Glutamatergic neuron (in vitro differentiated cells): ENCODE results near the gene ASPHD1. TPM values are rescaled to one million over a fixed set of nuclear protein-coding genes. Genes with fewer than 3 reads are reported as not detected.

Experiments used
- DNase-seq: peaks from one replicate; pipeline ENCODE4 v3.0.0; 2022
- H3K27ac Mint-ChIP-seq: one replicate; pipeline ENCODE4 v1.8.0; 2020; ENCODE audit warnings: mild to moderate bottlenecking, mixed read lengths, inconsistent platforms; ENCODE audit not compliant: unreplicated experiment
- H3K27me3 Mint-ChIP-seq: one replicate; pipeline ENCODE4 v1.8.0; 2020; ENCODE audit warnings: mild to moderate bottlenecking, moderate library complexity, mixed read lengths, inconsistent platforms; ENCODE audit not compliant: unreplicated experiment
- H3K36me3 Mint-ChIP-seq: one replicate; pipeline ENCODE4 v1.8.0; 2020; ENCODE audit warnings: mild to moderate bottlenecking, mixed read lengths, inconsistent platforms; ENCODE audit not compliant: unreplicated experiment
- H3K4me1 Mint-ChIP-seq: one replicate; pipeline ENCODE4 v1.8.0; 2020; ENCODE audit warnings: mild to moderate bottlenecking, low read depth, mixed read lengths, inconsistent platforms; ENCODE audit not compliant: unreplicated experiment
- H3K4me3 Mint-ChIP-seq: one replicate; pipeline ENCODE4 v1.8.0; 2020; ENCODE audit warnings: mild to moderate bottlenecking, mixed read lengths, inconsistent platforms; ENCODE audit not compliant: unreplicated experiment
- H3K9me3 Mint-ChIP-seq: one replicate; pipeline ENCODE4 v1.8.0; 2020; ENCODE audit warnings: mild to moderate bottlenecking, moderate library complexity, mixed read lengths, inconsistent platforms; ENCODE audit not compliant: unreplicated experiment
- total RNA-seq: library from RNA; stranded (reverse); fragmentation: NEBNext Ultra II Directional; extraction: Animal tissue kit (Norgen Biotek cat#: 25700); gene quantifications from one replicate; pipeline ENCODE4 v1.2.1, GENCODE V29; 2021; ENCODE audit not compliant: unreplicated experiment
- TF ChIP-seq, protein P1 (sequence below): fragments of 200-600 bp; sonication (generic); IDR thresholded peaks from one replicate; pipeline ENCODE4 v1.5.0; 2021; ENCODE audit not compliant: partially characterized antibody, unreplicated experiment

The ASPHD1 gene
- total RNA-seq, 1 donor from 2014 or later, result 56.4 TPM

DNA sequence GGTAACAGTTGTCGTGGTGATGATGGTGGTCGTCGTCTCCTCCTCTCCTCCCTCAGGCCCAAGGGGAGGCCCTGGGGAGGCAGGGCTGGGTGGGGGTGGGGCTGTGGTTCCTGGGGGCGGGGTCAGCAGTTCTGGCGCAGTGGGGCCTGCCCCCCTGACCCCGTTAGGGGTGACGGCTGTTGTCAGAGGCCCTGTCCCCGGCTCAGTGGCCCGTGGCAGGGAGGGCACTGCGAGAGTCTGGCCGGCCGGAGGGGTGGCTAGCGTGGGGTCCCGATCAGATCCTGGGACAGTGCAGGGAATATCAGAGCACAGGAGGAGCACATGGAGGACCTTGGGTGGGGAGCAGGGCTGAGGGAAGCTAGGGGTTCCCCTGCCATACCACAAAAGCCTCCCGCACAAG lies 3.4 kb upstream of the ASPHD1 start:
- Mint-ChIP-seq H3K9me3 (peaks cover 12% of the 10 kb centered on the region), H3K4me1 (peaks cover 14% of the 10 kb centered on the region), H3K4me3 (peak overlapping the region; percentile 42), H3K27ac (no peak overlapping the region), H3K27me3 (peaks cover 7% of the 10 kb centered on the region), H3K36me3 (peaks cover 4% of the 10 kb centered on the region)
- no peak for DNase-seq
- TF ChIP-seq, protein P1, sequence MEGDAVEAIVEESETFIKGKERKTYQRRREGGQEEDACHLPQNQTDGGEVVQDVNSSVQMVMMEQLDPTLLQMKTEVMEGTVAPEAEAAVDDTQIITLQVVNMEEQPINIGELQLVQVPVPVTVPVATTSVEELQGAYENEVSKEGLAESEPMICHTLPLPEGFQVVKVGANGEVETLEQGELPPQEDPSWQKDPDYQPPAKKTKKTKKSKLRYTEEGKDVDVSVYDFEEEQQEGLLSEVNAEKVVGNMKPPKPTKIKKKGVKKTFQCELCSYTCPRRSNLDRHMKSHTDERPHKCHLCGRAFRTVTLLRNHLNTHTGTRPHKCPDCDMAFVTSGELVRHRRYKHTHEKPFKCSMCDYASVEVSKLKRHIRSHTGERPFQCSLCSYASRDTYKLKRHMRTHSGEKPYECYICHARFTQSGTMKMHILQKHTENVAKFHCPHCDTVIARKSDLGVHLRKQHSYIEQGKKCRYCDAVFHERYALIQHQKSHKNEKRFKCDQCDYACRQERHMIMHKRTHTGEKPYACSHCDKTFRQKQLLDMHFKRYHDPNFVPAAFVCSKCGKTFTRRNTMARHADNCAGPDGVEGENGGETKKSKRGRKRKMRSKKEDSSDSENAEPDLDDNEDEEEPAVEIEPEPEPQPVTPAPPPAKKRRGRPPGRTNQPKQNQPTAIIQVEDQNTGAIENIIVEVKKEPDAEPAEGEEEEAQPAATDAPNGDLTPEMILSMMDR, result no peak

DNA sequence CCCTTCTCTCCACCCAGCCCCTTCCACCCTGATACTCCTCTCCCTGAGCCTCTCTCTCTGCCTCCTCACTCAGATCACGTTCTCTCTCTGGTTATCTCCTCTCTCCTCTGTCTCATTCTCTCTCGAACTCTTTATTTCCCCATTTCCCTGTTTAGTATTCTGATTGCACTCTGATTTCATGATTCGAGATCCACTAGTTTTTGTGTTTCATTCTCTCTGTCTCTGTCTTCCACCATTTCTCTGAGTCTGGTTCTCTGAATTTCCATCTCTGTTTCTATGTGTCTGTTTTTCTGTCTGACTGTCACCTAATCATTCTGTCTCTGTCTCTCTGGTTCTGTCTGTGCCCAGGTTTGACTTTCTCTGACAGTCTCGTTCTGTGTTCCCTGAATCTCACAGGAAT lies 3.0 kb upstream of the ASPHD1 start:
- Mint-ChIP-seq H3K4me3 (peak overlapping the region; percentile 99), H3K36me3 (peaks cover 4% of the 10 kb centered on the region), H3K27me3 (peaks cover 7% of the 10 kb centered on the region), H3K4me1 (peaks cover 17% of the 10 kb centered on the region), H3K9me3 (peaks cover 14% of the 10 kb centered on the region), H3K27ac (peak overlapping the region; percentile 94)
- TF ChIP-seq, protein P1, result no peak
- DNase-seq, result no peak

DNA sequence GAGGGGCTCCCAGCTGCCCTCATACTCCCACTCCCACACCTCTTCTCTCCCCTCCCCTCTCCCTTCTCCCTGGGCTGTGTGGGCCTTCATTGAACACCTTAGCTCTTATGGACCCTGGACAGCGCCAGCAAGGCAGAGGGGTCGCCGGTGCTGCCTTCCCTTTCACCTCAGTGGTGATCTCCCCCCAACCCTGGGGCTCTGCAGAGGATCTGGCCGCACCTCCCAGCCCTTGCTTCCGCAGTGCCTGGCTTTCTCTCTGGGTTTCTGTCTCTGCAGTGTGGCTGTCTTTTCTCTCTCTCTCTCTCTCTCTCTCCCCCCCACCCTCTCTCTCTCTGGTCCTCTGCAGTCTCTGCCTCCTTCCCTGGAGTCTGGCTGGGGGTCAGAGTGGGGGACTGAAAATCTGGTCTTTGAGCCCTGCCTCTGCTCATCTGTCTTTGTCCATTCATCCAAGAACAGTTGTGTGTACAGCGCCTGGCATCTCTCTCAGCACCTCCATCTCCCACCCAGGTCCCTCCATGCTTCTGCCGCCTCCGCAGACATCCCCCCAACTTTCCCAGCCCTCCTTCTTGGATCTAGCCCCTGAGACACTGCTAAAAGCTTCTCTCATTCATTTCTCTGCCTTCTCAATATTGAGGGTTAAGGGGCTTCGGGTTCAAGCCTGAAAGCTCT lies 2.0 kb upstream of the ASPHD1 start:
- TF ChIP-seq, protein P1, result no peak
- peaks cover 14% of the 10 kb centered on the region for H3K9me3 Mint-ChIP-seq
- H3K4me3 Mint-ChIP-seq, result peak overlapping the region; percentile 99
- peaks cover 7% of the 10 kb centered on the region for H3K27me3 Mint-ChIP-seq
- peaks cover 4% of the 10 kb centered on the region for H3K36me3 Mint-ChIP-seq
- no peak for DNase-seq
- H3K4me1 Mint-ChIP-seq, result peaks cover 17% of the 10 kb centered on the region
- H3K27ac Mint-ChIP-seq, result peak overlapping the region; percentile 94

DNA sequence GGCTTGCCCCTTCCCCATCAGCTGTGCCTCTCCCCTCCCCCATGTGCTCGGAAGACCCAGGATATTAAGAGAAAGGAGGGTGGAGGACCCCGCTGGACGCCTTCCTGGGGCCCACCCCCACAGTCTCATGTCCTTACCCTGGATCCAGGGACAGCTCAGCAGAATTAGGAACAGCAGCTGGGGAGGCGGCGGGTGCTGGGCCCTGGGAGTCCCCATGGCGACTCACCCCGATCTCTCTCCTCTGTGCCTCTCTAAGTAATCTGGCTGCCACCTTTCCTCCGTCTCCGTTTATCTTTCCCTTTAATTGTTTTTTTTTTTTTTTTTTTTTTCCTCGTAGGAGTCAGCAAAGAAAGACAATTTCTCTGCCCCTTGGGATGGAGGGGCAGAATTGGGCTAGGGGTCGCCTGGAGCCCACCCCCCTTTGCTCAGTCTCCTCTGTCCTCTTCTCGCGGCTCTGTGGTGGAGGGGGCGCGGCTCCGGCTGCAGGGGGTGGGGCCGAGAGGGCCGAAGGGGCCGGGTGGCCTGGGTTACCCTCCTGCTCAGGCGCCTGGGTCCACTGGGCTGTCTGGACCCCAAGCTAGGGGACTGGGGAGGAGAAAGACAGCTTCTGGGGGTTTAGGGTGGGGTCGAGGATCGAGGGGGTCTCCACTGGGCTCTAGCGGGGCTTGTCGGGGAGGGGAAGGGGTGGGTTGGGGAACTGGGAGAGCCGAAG lies 1.3 kb upstream of the ASPHD1 start:
- Mint-ChIP-seq H3K36me3 (peaks cover 4% of the 10 kb centered on the region), H3K27ac (peak overlapping the region; percentile 94), H3K4me1 (peaks cover 21% of the 10 kb centered on the region), H3K9me3 (peaks cover 14% of the 10 kb centered on the region), H3K27me3 (peaks cover 7% of the 10 kb centered on the region), H3K4me3 (peak overlapping the region; percentile 99)
- TF ChIP-seq, protein P1, result no peak
- peak; percentile 88 for DNase-seq

DNA sequence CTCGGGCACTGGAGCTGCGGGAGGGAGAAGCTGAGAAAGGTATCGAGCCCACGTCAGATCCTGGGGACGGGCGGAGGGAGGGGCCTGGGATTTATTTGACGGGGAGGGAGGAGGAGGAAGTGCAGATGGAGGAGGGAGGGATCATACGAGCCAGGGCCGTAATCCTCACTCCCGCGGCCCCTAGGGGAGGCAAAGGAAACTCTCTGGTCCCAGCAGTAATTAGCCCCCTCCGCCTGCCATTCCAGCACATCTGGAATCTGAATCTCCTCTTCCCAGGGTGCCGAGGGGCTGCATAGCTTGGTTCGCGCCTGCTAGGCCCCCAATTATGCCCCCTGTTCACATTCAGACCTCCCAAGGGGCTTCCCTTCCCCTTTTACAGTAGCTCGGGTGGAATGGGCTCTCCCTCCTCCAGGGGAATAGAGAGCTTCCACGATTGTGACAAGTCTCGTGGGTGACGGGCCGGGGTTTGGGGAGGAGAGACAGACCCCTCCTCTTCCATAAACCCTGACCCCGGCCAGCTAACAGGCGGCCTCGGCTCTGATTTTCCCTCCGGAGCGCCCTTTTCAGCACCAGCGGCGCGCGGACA lies 679 bp upstream of the ASPHD1 start, which contains the start of gene SEZ6L2:
Gene SEZ6L2 (minus strand): TSS at position 35 of the 586 bp plus-strand sequence. CDS start 531 bp downstream, outside the sequence.
- DNase-seq, result peak; percentile 91
- Mint-ChIP-seq H3K4me3 (peak within 1 kb of the TSS; percentile 99), H3K9me3 (peaks cover 14% of the 10 kb centered on the region), H3K36me3 (peaks cover 4% of the 10 kb centered on the region), H3K27ac (peak within 1 kb of the TSS; percentile 96), H3K4me1 (peaks cover 21% of the 10 kb centered on the region), H3K27me3 (peaks cover 7% of the 10 kb centered on the region)
- TF ChIP-seq, protein P1, result peak; percentile 32
